ENCODE results near the gene PSEN1.

The PSEN1 gene

DNA sequence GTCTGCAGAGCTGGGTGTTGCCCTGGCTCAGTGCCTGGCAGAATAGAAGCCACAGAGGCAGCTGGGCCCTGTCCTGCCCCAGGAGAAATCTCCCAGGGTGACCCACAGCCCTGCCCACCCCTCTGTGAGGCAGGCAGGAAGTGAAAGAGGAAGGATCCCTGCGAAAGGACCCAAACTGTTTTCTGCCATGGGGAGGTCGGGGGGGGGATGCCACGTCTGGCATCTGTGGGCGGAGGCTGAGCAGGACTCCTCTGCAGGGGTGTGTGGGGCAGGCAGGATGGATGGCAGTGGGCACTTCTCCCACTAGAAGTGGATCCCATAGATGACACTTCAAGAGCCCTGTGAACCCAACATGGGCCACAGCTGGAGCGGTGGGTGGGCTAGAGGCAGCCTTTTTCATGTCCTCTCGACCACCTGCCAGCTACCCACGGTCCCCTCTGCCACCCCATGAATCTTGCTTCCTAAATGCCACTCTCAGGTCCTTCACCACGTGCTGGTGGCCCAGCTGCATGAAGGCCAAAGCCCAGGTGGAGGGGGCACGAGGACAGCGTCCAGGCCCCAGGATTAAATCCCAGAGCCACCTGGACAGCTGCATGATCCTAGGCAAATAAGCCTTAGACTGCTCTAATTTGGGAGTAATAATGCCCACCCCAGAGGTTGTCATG, 104.6 kb downstream of the PSEN1 start:
- no peak overlapping the region for H4K5ac ChIP-seq (ENCODE audit: low read length)
- H2AK5ac ChIP-seq (ENCODE audit: low read length), result no peak overlapping the region
- H3K4me3 ChIP-seq (ENCODE audit: low read length), result no peak overlapping the region
- H2BK120ac ChIP-seq (ENCODE audit: low read depth, low read length), result no peak overlapping the region
- no peaks in the 10 kb centered on the region for H3K79me2 ChIP-seq (ENCODE audit: control insufficient read depth, insufficient read depth, low read length)
- no peak overlapping the region for H3K18ac ChIP-seq (ENCODE audit: low read length)
- H3K4ac ChIP-seq (ENCODE audit: low read depth, low read length), result no peak overlapping the region
- H3K27ac ChIP-seq (ENCODE audit: low read depth, low read length), result no peak overlapping the region
- H2BK5ac ChIP-seq (ENCODE audit: low read length), result no peak overlapping the region
- peaks cover 31% of the 10 kb centered on the region for H3K27me3 ChIP-seq (ENCODE audit: insufficient read depth, low read length, poor library complexity)
- H3K56ac ChIP-seq (ENCODE audit: low read length), result no peak overlapping the region
- no CpG with 5 or more reads among the region's 10 CpGs for WGBS (ENCODE audit: extremely low coverage, insufficient coverage, low lambda C conversion rate)
- no peak for DNase-seq
- no peak overlapping the region for H4K8ac ChIP-seq (ENCODE audit: low read depth, low read length)
- H3K4me2 ChIP-seq (ENCODE audit: low read length), result no peak overlapping the region
- no peaks in the 10 kb centered on the region for H3K79me1 ChIP-seq (ENCODE audit: low read length)
- no peak overlapping the region for H2BK15ac ChIP-seq (replicated peaks; ENCODE audit: low read depth)
- no peaks in the 10 kb centered on the region for H3K36me3 ChIP-seq (ENCODE audit: control insufficient read depth, insufficient read depth, low read length)
- H3K9ac ChIP-seq (ENCODE audit: low read length), result no peak overlapping the region
- no peak overlapping the region for H3K23ac ChIP-seq (ENCODE audit: low read length)
- H3K4me1 ChIP-seq (ENCODE audit: control insufficient read depth, low read depth, low read length), result no peaks in the 10 kb centered on the region

DNA sequence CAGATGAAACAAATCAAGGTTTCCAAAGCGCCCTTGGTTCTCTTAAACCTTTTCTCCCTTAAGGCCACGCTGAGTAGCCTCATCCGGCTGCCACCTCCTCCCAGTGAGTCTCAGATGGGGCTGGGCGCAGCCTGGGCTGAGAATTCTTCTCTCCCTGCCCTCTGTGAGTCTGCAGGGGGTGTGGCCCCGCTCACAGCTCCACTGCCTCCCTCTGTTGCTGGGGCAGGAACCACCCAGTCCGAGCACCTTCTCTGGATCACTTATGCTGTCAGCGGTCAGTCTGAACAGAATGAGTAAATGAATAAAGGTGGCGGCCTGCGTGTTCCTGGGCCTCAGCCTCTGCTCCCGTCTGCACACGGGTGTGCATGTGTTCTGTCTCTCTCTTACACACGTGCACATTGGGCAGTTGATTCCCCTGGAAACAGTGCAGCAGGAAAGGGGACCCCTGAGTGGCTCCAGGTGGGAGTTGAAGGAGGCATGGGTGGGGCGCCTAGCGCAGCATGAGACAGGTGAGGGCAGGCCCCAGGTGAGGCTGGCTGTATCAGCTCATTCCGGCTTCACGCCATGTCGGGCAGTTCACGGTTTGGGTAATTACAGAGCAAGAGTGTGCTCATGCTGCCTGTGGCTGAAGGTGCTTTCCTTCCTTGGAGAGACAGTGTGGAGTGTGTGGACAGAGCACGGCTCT, 105.3 kb downstream of the PSEN1 start:
- Histone ChIP-seq H4K5ac (ENCODE audit: low read length) (no peak overlapping the region), H3K23ac (ENCODE audit: low read length) (no peak overlapping the region), H2BK15ac (replicated peaks; ENCODE audit: low read depth) (no peak overlapping the region), H3K9ac (ENCODE audit: low read length) (no peak overlapping the region), H3K79me2 (ENCODE audit: control insufficient read depth, insufficient read depth, low read length) (no peaks in the 10 kb centered on the region), H3K4me3 (ENCODE audit: low read length) (no peak overlapping the region), H3K56ac (ENCODE audit: low read length) (no peak overlapping the region), H3K4ac (ENCODE audit: low read depth, low read length) (no peak overlapping the region), H3K4me1 (ENCODE audit: control insufficient read depth, low read depth, low read length) (no peaks in the 10 kb centered on the region), H3K27ac (ENCODE audit: low read depth, low read length) (no peak overlapping the region), H4K8ac (ENCODE audit: low read depth, low read length) (no peak overlapping the region), H3K79me1 (ENCODE audit: low read length) (no peaks in the 10 kb centered on the region), H2BK5ac (ENCODE audit: low read length) (no peak overlapping the region), H3K18ac (ENCODE audit: low read length) (no peak overlapping the region), H3K27me3 (ENCODE audit: insufficient read depth, low read length, poor library complexity) (peaks cover 28% of the 10 kb centered on the region), H3K36me3 (ENCODE audit: control insufficient read depth, insufficient read depth, low read length) (no peaks in the 10 kb centered on the region), H2AK5ac (ENCODE audit: low read length) (no peak overlapping the region), H3K4me2 (ENCODE audit: low read length) (no peak overlapping the region), H2BK120ac (ENCODE audit: low read depth, low read length) (no peak overlapping the region)
- no CpG with 5 or more reads among the region's 19 CpGs for WGBS (ENCODE audit: extremely low coverage, insufficient coverage, low lambda C conversion rate)
- DNase-seq, result no peak

DNA sequence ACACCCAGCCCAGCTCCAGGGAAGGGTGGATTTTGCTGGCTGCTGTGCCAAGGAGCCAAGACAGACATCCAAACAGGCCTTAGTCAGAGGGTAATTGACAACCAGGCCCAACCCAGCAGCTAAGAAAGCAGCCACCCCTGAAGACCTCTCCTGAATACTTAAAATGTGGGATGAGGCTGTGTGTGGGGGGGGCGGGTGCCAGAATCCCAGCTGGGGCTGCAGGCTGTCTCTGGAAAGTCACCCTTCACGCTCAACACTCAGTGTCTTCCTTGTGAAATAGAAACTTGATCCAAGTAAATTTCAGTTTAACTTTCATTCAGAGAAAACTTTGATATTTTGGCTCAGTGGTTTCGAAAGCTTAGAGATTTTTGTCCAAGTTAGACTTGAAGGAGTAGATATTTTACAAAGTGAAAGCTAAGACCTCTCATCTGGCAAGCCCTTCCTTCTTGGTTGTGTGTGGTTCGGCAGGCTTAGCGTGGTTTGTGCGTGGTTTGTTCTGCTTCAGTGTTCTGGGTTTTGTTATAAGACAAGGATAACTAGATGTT, 106.1 kb downstream of the PSEN1 start:
- Histone ChIP-seq H2BK15ac (replicated peaks; ENCODE audit: low read depth) (no peak overlapping the region), H3K4ac (ENCODE audit: low read depth, low read length) (no peak overlapping the region), H4K8ac (ENCODE audit: low read depth, low read length) (no peak overlapping the region), H3K79me2 (ENCODE audit: control insufficient read depth, insufficient read depth, low read length) (no peaks in the 10 kb centered on the region), H3K36me3 (ENCODE audit: control insufficient read depth, insufficient read depth, low read length) (no peaks in the 10 kb centered on the region), H3K79me1 (ENCODE audit: low read length) (no peaks in the 10 kb centered on the region), H3K4me1 (ENCODE audit: control insufficient read depth, low read depth, low read length) (no peaks in the 10 kb centered on the region), H2BK120ac (ENCODE audit: low read depth, low read length) (no peak overlapping the region), H3K9ac (ENCODE audit: low read length) (no peak overlapping the region), H2BK5ac (ENCODE audit: low read length) (no peak overlapping the region), H3K56ac (ENCODE audit: low read length) (no peak overlapping the region), H3K4me3 (ENCODE audit: low read length) (no peak overlapping the region), H3K4me2 (ENCODE audit: low read length) (no peak overlapping the region), H3K27ac (ENCODE audit: low read depth, low read length) (no peak overlapping the region), H2AK5ac (ENCODE audit: low read length) (no peak overlapping the region), H3K18ac (ENCODE audit: low read length) (no peak overlapping the region), H4K5ac (ENCODE audit: low read length) (no peak overlapping the region), H3K27me3 (ENCODE audit: insufficient read depth, low read length, poor library complexity) (peaks cover 23% of the 10 kb centered on the region), H3K23ac (ENCODE audit: low read length) (no peak overlapping the region)
- DNase-seq, result no peak
- WGBS (ENCODE audit: extremely low coverage, insufficient coverage, low lambda C conversion rate), result no CpG with 5 or more reads among the region's 6 CpGs

DNA sequence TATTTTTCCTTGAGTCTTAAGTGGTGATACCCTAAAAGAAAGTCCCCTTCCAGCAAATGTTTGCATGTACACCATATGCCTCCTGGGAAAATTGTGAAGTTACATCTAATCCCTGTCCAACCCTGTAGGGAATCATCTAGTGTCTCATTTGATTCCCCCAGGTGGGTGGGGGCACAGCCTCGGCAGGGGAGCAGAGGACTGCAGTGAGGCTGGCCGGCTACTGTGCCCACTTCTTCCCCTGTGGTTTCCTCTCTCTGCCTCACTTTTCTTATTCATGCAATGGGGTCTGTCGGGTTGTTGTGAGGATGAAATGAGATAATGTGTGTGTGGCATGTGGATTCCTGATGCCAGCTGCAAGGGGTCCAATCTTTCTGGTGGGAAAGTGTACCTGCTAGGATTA, 107.0 kb downstream of the PSEN1 start:
- Histone ChIP-seq H3K4me3 (ENCODE audit: low read length) (no peak overlapping the region), H3K79me2 (ENCODE audit: control insufficient read depth, insufficient read depth, low read length) (no peaks in the 10 kb centered on the region), H3K4me1 (ENCODE audit: control insufficient read depth, low read depth, low read length) (no peaks in the 10 kb centered on the region), H2BK120ac (ENCODE audit: low read depth, low read length) (no peak overlapping the region), H3K18ac (ENCODE audit: low read length) (no peak overlapping the region), H3K23ac (ENCODE audit: low read length) (no peak overlapping the region), H3K56ac (ENCODE audit: low read length) (no peak overlapping the region), H4K5ac (ENCODE audit: low read length) (no peak overlapping the region), H3K27me3 (ENCODE audit: insufficient read depth, low read length, poor library complexity) (peaks cover 15% of the 10 kb centered on the region), H4K8ac (ENCODE audit: low read depth, low read length) (no peak overlapping the region), H2BK5ac (ENCODE audit: low read length) (no peak overlapping the region), H2AK5ac (ENCODE audit: low read length) (no peak overlapping the region), H3K79me1 (ENCODE audit: low read length) (no peaks in the 10 kb centered on the region), H3K27ac (ENCODE audit: low read depth, low read length) (no peak overlapping the region), H3K9ac (ENCODE audit: low read length) (no peak overlapping the region), H2BK15ac (replicated peaks; ENCODE audit: low read depth) (no peak overlapping the region), H3K4ac (ENCODE audit: low read depth, low read length) (no peak overlapping the region), H3K4me2 (ENCODE audit: low read length) (no peak overlapping the region), H3K36me3 (ENCODE audit: control insufficient read depth, insufficient read depth, low read length) (no peaks in the 10 kb centered on the region)
- WGBS (ENCODE audit: extremely low coverage, insufficient coverage, low lambda C conversion rate), result no CpG with 5 or more reads among the region's 3 CpGs
- no peak for DNase-seq

DNA sequence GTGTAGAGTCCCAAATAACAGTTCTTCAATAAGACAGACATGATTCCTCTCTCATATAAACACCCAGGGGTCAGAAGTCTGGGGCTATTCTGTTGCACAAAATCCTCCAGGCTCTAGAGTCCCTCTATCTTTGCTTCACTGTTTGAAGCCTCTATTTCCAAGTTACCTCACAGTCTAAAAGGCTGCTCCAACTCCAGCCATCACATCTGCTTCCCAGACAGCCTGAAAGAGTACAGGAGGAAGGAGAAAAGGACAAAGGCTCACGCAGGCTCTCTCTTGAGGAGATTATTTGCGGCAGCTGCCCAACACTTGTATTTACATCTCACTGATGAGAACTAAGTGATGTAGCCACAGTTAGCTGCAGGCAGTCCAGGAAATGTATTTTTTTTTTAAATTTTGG, 107.4 kb downstream of the PSEN1 start:
- no peak overlapping the region for H2BK120ac ChIP-seq (ENCODE audit: low read depth, low read length)
- no peak overlapping the region for H2BK15ac ChIP-seq (replicated peaks; ENCODE audit: low read depth)
- H3K79me2 ChIP-seq (ENCODE audit: control insufficient read depth, insufficient read depth, low read length), result no peaks in the 10 kb centered on the region
- no peak overlapping the region for H4K5ac ChIP-seq (ENCODE audit: low read length)
- H3K4me1 ChIP-seq (ENCODE audit: control insufficient read depth, low read depth, low read length), result no peaks in the 10 kb centered on the region
- WGBS (ENCODE audit: extremely low coverage, insufficient coverage, low lambda C conversion rate), result no CpG with 5 or more reads among the region's 2 CpGs
- no peak overlapping the region for H3K56ac ChIP-seq (ENCODE audit: low read length)
- no peak overlapping the region for H2BK5ac ChIP-seq (ENCODE audit: low read length)
- no peaks in the 10 kb centered on the region for H3K36me3 ChIP-seq (ENCODE audit: control insufficient read depth, insufficient read depth, low read length)
- no peaks in the 10 kb centered on the region for H3K79me1 ChIP-seq (ENCODE audit: low read length)
- H3K18ac ChIP-seq (ENCODE audit: low read length), result no peak overlapping the region
- H2AK5ac ChIP-seq (ENCODE audit: low read length), result no peak overlapping the region
- DNase-seq, result no peak
- H3K4me3 ChIP-seq (ENCODE audit: low read length), result no peak overlapping the region
- no peak overlapping the region for H4K8ac ChIP-seq (ENCODE audit: low read depth, low read length)
- no peak overlapping the region for H3K27ac ChIP-seq (ENCODE audit: low read depth, low read length)
- no peak overlapping the region for H3K23ac ChIP-seq (ENCODE audit: low read length)
- H3K9ac ChIP-seq (ENCODE audit: low read length), result no peak overlapping the region
- peaks cover 11% of the 10 kb centered on the region for H3K27me3 ChIP-seq (ENCODE audit: insufficient read depth, low read length, poor library complexity)
- no peak overlapping the region for H3K4ac ChIP-seq (ENCODE audit: low read depth, low read length)
- no peak overlapping the region for H3K4me2 ChIP-seq (ENCODE audit: low read length)
